Chondrocyte (in vitro differentiated cells): Measurements from ENCODE around the gene SLC39A6. TPM values are rescaled to one million over a fixed set of nuclear protein-coding genes. Genes with fewer than 3 reads are reported as not detected.

Experiments used
- DNase-seq: peaks from one replicate; pipeline ENCODE4 v3.0.0; 2021; ENCODE audit warnings: mixed read lengths, low spot score
- H3K27ac Mint-ChIP-seq: one replicate; pipeline ENCODE4 v1.8.0; 2021; ENCODE audit warnings: mild to moderate bottlenecking, moderate library complexity, mixed read lengths; ENCODE audit not compliant: unreplicated experiment
- H3K27me3 Mint-ChIP-seq: 2 replicates; pipeline ENCODE4 v1.8.0; 2021; ENCODE audit warnings: low read depth, mixed read lengths
- H3K36me3 Mint-ChIP-seq: 2 replicates; pipeline ENCODE4 v1.8.0; 2021; ENCODE audit warnings: low read depth, mixed read lengths
- H3K4me1 Mint-ChIP-seq: 2 replicates; pipeline ENCODE4 v1.8.0; 2021; ENCODE audit warnings: low read depth, mild to moderate bottlenecking, mixed read lengths
- H3K4me3 Mint-ChIP-seq: one replicate; pipeline ENCODE4 v1.8.0; 2021; ENCODE audit warnings: mild to moderate bottlenecking, moderate library complexity, mixed read lengths; ENCODE audit not compliant: unreplicated experiment
- H3K9me3 Mint-ChIP-seq: 2 replicates; pipeline ENCODE4 v1.8.0; 2021; ENCODE audit warnings: low read depth, mixed read lengths
- CTCF ChIP-seq: fragments of 200-600 bp; sonication (generic); IDR thresholded peaks from 2 replicates; pipeline ENCODE4 v1.5.0; 2021; ENCODE audit warnings: antibody characterized with exemption, mild to moderate bottlenecking, moderate library complexity
- total RNA-seq: library from RNA; stranded (reverse); gene quantifications from 3 replicates; pipeline ENCODE4 v1.2.1, GENCODE V29; 2021

SLC39A6 gene
- total RNA-seq, 1 donor from 2014 or later: 86.4 TPM

- Mint-ChIP-seq H3K4me3 (no peak overlapping the region), H3K36me3 (peaks cover 39% of the 10 kb centered on the region)
Measured at GRCh38 chr18:36158266-36158867, 29.2 kb upstream of the SLC39A6 start.

GRCh38 chr18:36157441-36157840 is 28.3 kb upstream of the SLC39A6 start:
- Mint-ChIP-seq H3K27ac (peak overlapping the region; percentile 93), H3K4me3 (no peak overlapping the region), H3K9me3 (no peaks in the 10 kb centered on the region), H3K4me1 (peaks cover 46% of the 10 kb centered on the region), H3K36me3 (peaks cover 41% of the 10 kb centered on the region), H3K27me3 (no peaks in the 10 kb centered on the region)
- no peak for TF ChIP-seq CTCF
- DNase-seq: no peak

More at GRCh38 chr18:36158266-36158867, 29.2 kb upstream of the SLC39A6 start:
- no peak for DNase-seq
- Mint-ChIP-seq H3K27ac (peak overlapping the region; percentile 93), H3K27me3 (no peaks in the 10 kb centered on the region), H3K4me1 (peaks cover 37% of the 10 kb centered on the region), H3K9me3 (no peaks in the 10 kb centered on the region)
- no peak for TF ChIP-seq CTCF

GRCh38 chr18:36155851-36156757 is 27.0 kb upstream of the SLC39A6 start:
- DNase-seq: no peak
- TF ChIP-seq CTCF: no peak
- Mint-ChIP-seq H3K9me3 (no peaks in the 10 kb centered on the region), H3K4me1 (peaks cover 51% of the 10 kb centered on the region), H3K4me3 (no peak overlapping the region), H3K36me3 (peaks cover 36% of the 10 kb centered on the region), H3K27ac (peak overlapping the region; percentile 93), H3K27me3 (no peaks in the 10 kb centered on the region)

GRCh38 chr18:36153771-36154170 is 24.6 kb upstream of the SLC39A6 start:
- Mint-ChIP-seq H3K4me1 (peaks cover 43% of the 10 kb centered on the region), H3K9me3 (no peaks in the 10 kb centered on the region), H3K4me3 (no peak overlapping the region), H3K36me3 (peaks cover 34% of the 10 kb centered on the region), H3K27ac (peak overlapping the region; percentile 78), H3K27me3 (no peaks in the 10 kb centered on the region)
- no peak for TF ChIP-seq CTCF
- no peak for DNase-seq

- peak overlapping the region; percentile 0 for H3K4me3 Mint-ChIP-seq
Measured at GRCh38 chr18:36153203-36153602, 24.1 kb upstream of the SLC39A6 start.

More at GRCh38 chr18:36153203-36153602, 24.1 kb upstream of the SLC39A6 start:
- Mint-ChIP-seq H3K36me3 (peaks cover 35% of the 10 kb centered on the region), H3K27me3 (no peaks in the 10 kb centered on the region), H3K4me1 (peaks cover 39% of the 10 kb centered on the region), H3K27ac (peak overlapping the region; percentile 78), H3K9me3 (no peaks in the 10 kb centered on the region)
- no peak for TF ChIP-seq CTCF
- no peak for DNase-seq
